ENCODE measurements around the gene SMTN. TPM values are rescaled to one million over a fixed set of nuclear protein-coding genes. Genes with fewer than 3 reads are reported as not detected.

Gene SMTN
- total RNA-seq, 1 donor from 2014 or later = 138 TPM

DNA sequence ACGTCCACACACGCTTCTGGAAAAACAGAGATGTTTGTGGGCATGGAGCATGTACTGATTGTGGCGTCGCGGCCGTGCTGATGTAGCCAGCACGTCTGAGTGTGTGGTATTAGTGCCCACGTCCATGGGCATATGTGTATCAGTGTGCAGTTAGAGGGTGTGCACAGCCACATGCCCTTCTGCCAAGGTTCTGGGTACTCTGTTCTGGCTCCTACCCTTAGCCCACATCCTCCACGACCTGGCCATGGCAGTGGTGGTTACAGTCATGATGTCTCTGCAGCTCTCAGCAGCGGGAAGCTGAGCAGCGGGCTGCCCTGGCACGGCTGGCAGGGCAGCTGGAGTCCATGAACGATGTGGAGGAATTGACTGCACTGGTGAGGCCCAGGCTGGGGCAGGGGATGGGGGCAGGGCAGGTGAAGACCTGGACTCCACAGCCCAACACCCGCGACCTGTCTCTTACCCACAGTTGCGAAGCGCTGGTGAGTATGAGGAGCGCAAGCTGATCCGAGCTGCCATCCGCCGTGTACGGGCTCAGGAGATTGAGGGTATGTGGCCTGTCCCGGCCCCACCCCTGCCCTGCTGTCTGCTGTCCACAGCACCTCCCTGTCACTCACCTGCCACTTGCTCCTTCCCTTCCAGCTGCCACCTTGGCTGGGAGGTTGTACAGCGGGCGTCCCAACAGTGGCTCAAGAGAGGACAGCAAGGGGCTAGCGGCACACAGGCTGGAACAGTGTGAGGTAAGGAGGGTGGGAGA is 7.3 kb downstream of the SMTN start:
- no peak for DNase-seq (ENCODE audit: low read depth)
- TF ChIP-seq, protein P1, sequence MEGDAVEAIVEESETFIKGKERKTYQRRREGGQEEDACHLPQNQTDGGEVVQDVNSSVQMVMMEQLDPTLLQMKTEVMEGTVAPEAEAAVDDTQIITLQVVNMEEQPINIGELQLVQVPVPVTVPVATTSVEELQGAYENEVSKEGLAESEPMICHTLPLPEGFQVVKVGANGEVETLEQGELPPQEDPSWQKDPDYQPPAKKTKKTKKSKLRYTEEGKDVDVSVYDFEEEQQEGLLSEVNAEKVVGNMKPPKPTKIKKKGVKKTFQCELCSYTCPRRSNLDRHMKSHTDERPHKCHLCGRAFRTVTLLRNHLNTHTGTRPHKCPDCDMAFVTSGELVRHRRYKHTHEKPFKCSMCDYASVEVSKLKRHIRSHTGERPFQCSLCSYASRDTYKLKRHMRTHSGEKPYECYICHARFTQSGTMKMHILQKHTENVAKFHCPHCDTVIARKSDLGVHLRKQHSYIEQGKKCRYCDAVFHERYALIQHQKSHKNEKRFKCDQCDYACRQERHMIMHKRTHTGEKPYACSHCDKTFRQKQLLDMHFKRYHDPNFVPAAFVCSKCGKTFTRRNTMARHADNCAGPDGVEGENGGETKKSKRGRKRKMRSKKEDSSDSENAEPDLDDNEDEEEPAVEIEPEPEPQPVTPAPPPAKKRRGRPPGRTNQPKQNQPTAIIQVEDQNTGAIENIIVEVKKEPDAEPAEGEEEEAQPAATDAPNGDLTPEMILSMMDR (conservative IDR thresholded peaks at IDR 0.05; ENCODE audit: low read depth, low read length) = no peak
- H3K4me3 ChIP-seq (ENCODE audit: low read depth, low read length) = no peak overlapping the region

- H3K4me3 ChIP-seq (ENCODE audit: low read depth, low read length) = no peak overlapping the region
- DNase-seq (ENCODE audit: low read depth) = no peak
- TF ChIP-seq, protein P1 (conservative IDR thresholded peaks at IDR 0.05; ENCODE audit: low read depth, low read length) = peak; percentile 75
Observed at GRCh38 chr22:31089160-31090100, 8.3 kb downstream of the SMTN start.

DNA sequence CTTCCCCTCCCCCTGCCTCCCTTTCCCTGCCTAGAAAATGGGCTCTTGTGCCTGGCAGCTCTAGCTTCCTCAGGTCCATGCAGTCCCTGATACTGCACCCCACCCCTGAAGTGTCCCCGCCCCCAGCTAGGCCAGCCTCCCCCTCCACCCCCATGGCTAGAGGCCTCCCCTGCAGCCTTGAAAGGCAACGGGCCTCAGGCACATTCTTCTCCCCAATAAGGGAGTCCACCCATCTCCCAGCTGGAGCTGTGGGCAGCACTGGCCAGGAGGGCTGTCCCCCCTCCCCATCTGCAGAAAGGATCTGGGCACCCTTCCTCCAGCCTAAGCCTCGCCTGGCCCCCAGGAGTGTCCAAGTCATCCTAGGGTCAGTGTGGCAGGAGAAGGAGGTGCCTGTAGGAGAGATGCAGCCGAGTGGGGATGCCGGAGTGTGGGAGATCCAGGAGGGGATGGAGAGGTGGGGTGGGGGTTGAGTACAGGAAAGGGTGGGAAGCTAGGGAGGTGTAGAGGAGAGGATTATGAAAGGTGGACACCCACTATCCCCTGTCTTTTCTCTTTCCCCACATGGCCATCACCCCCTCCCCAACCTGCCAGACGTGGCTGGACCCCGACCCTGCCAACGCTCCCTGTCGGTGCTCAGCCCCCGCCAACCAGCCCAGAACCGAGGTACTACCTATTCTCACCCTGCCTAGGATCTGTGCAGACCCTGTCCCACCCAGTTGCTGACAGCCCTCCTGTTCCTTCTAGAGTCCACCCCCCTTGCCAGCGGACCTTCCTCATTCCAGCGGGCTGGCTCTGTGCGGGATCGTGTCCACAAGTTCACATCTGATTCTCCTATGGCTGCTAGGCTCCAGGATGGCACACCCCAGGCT is 9.3 kb downstream of the SMTN start:
- no peak overlapping the region for H3K4me3 ChIP-seq (ENCODE audit: low read depth, low read length)
- no peak for DNase-seq (ENCODE audit: low read depth)
- TF ChIP-seq, protein P1 (conservative IDR thresholded peaks at IDR 0.05; ENCODE audit: low read depth, low read length) = no peak

GRCh38 chr22:31091106-31091975 is 10.2 kb downstream of the SMTN start:
- TF ChIP-seq, protein P1 (conservative IDR thresholded peaks at IDR 0.05; ENCODE audit: low read depth, low read length) = no peak
- no peak for DNase-seq (ENCODE audit: low read depth)
- no peak overlapping the region for H3K4me3 ChIP-seq (ENCODE audit: low read depth, low read length)

GRCh38 chr22:31092161-31092560 is 11.0 kb downstream of the SMTN start:
- no peak overlapping the region for H3K4me3 ChIP-seq (ENCODE audit: low read depth, low read length)
- no peak for DNase-seq (ENCODE audit: low read depth)
- TF ChIP-seq, protein P1 (conservative IDR thresholded peaks at IDR 0.05; ENCODE audit: low read depth, low read length) = no peak

Measured in epithelial cell of proximal tubule (primary cell).